Sigmoid colon (tissue), 7 donors: Measurements from ENCODE around the gene EPHB4. TPM values are rescaled to one million over a fixed set of nuclear protein-coding genes. Genes with fewer than 3 reads are reported as not detected.

ENCODE experiments used
- DNase-seq: peaks from one replicate; pipeline ENCODE4 v3.0.0-alpha.2; 2019
- H3K27ac ChIP-seq, 4 donors: fragments of 200-600 bp; sonication (generic); one replicate each; pipeline ENCODE4 v1.5.1; 2016 to 2019; ENCODE audit warnings: mild to moderate bottlenecking in 1 of 4
- H3K27me3 ChIP-seq, 3 donors: fragments of 200-600 bp; sonication (generic); one replicate each; pipeline ENCODE4 v1.5.1; 2019; ENCODE audit warnings: mild to moderate bottlenecking in 1 of 3
- H3K36me3 ChIP-seq, 4 donors: fragments of 200-600 bp; sonication (generic); one replicate each; pipeline ENCODE4 v1.5.1; 2016 to 2019
- H3K4me1 ChIP-seq, 4 donors: fragments of 200-600 bp; sonication (generic); one replicate each; pipeline ENCODE4 v1.5.1; 2017 to 2019
- H3K4me3 ChIP-seq, 4 donors: fragments of 200-600 bp; sonication (generic); one replicate each; pipeline ENCODE4 v1.5.1; 2017 to 2019; ENCODE audit warnings: mild to moderate bottlenecking in 2 of 4, moderate library complexity in 1 of 4
- H3K9me3 ChIP-seq, 4 donors: fragments of 200-600 bp in 3 of 4; sonication (generic) in 3 of 4; one replicate each; pipeline versions ENCODE4 v1.5.1 to v1.6.1; 2013 to 2019
- EP300 ChIP-seq, 4 donors: sonication (generic); formaldehyde crosslinking; IDR thresholded peaks; one replicate each; pipeline ENCODE4 v1.6.1; 2017; ENCODE audit warnings: antibody characterized with exemption in 4 of 4
- POLR2A ChIP-seq, 2 donors: fragments of 450-650 bp; IDR thresholded peaks; one replicate each; pipeline ENCODE4 v1.6.1; 2016; ENCODE audit warnings: antibody characterized with exemption in 2 of 2, mild to moderate bottlenecking in 2 of 2, moderate library complexity in 2 of 2
- POLR2AphosphoS5 ChIP-seq, 4 donors: sonication (generic); formaldehyde crosslinking; IDR thresholded peaks; one replicate each; pipeline ENCODE4 v1.6.1; 2017; ENCODE audit warnings: antibody characterized with exemption in 4 of 4
- WGBS, 2 donors: extraction: QIAGEN DNeasy Blood & Tissue Kit; methylation state at CpG; one replicate each; pipeline ENCODE4 v1.1.7; 2013; 5-methylcytosine and 5-hydroxymethylcytosine counted together
- intact Hi-C: fragments of 100-400 bp; cut with DNase I; formaldehyde crosslinking; loops from one replicate; pipeline ENCODE4 v1.15.1; 2023
- polyA plus RNA-seq, 3 donors: library from polyadenylated mRNA; stranded (reverse); fragments of 200-250 nt; gene quantifications; one replicate each; pipeline ENCODE4 v1.2.3, GENCODE V29; 2013
- total RNA-seq, 4 donors: library from RNA; depleted of rRNA; stranded (reverse); fragments of >200 nt; gene quantifications; one replicate each; pipeline ENCODE4 v1.1.0, GENCODE V29; 2016
- TF ChIP-seq, protein P1 (sequence below), 4 experiments: fragments of 450-650 bp in 3 of 4; fragments of 200-600 bp in 1 of 4; IDR thresholded peaks; one replicate each; pipeline ENCODE4 v1.5.1; 2016 to 2019; ENCODE audit warnings: antibody characterized with exemption in 4 of 4, mild to moderate bottlenecking in 3 of 4, moderate library complexity in 2 of 4
- donor health status: healthy with polysubstance abuse.
- donor health status: Bipolar disorder and iron deficiency.
- donor health status: healthy.

The EPHB4 gene
- total RNA-seq, result 10 to 100 TPM; 23.9 to 35.5 (median 29.3) TPM
- polyA plus RNA-seq, result 10 to 100 TPM in 2 of 3 donors, 1 to 10 TPM in 1; 5.1 to 29.1 (median 10.2) TPM

DNA sequence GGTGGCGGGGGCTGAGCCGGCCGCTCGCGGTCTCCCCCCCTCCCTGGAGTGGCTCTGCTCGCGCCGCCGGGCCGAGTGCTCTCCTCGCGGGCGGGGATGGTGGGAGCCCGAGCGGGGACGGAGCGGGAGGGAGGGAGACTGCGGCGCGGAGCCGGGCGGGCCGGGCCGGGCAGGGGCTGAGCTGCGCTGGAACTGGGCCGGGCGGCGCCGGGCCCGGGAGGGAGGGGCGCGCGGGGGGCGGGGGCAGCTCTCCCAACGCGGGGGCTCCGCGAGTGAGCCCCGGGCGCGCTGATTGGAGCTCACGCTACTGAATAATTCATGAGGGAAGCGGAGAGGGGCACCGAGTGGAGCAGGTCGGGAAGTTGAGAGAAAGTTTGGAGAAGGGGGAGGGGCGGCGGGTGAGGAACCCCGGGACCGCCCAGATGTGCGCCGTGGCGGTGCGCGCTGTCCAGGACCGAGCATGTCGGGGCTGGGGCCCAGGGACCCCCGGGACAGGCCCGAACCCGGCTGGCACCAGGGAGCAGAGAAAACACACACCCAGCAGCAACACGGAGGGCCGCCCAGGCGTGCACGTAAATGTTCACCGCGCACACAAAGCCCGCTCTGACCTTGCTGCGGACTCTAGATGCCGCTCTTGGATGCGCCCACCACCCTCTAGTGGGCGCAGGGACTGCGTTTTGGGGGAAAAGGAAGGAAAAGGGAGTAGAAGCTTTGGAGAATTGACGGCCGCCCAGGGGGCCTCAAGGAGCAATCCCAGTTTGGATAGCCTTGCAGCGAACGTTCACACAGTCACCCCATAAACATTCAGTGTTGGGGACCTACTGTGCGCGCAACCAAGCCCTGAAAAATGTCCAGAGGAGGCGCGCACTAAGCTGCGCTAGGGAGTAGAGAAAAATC, at the start of gene EPHB4:
Gene EPHB4 (minus strand): TSS at position 194 of the 897 bp plus-strand sequence. CDS start 493 bp downstream, outside the sequence.
- 1% methylated on average over 80 of the region's 80 CpGs for WGBS, 2 donors
- Histone ChIP-seq H3K27me3 (no peaks in the 10 kb centered on the region), H3K4me1 (peaks cover 0 to 34% (median 33%) of the 10 kb centered on the region in 4 donors), H3K9me3 (no peaks in the 10 kb centered on the region), H3K27ac (peak within 1 kb of the TSS; percentile 85 to 92 (median 88)), H3K4me3 (peak within 1 kb of the TSS; percentile 74 to 84 (median 80)), H3K36me3 (peaks cover 14 to 16% (median 15%) of the 10 kb centered on the region in 4 donors)
- intact Hi-C loops, result loop anchor here (2.0 kb wide), 1 partner anchor 25 kb away; no protein-coding TSS in a partner anchor
- TF ChIP-seq, protein P1, sequence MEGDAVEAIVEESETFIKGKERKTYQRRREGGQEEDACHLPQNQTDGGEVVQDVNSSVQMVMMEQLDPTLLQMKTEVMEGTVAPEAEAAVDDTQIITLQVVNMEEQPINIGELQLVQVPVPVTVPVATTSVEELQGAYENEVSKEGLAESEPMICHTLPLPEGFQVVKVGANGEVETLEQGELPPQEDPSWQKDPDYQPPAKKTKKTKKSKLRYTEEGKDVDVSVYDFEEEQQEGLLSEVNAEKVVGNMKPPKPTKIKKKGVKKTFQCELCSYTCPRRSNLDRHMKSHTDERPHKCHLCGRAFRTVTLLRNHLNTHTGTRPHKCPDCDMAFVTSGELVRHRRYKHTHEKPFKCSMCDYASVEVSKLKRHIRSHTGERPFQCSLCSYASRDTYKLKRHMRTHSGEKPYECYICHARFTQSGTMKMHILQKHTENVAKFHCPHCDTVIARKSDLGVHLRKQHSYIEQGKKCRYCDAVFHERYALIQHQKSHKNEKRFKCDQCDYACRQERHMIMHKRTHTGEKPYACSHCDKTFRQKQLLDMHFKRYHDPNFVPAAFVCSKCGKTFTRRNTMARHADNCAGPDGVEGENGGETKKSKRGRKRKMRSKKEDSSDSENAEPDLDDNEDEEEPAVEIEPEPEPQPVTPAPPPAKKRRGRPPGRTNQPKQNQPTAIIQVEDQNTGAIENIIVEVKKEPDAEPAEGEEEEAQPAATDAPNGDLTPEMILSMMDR (IDR thresholded peaks at IDR 0.05), result no peak
- TF ChIP-seq EP300 (IDR thresholded peaks at IDR 0.05) (no peak), POLR2A (IDR thresholded peaks at IDR 0.05) (peak in 1 of 2 donors; percentile 20), POLR2AphosphoS5 (IDR thresholded peaks at IDR 0.05) (peak in 3 of 4 donors; percentile 12 to 40 (median 28))
- DNase-seq, result peak; percentile 94

DNA sequence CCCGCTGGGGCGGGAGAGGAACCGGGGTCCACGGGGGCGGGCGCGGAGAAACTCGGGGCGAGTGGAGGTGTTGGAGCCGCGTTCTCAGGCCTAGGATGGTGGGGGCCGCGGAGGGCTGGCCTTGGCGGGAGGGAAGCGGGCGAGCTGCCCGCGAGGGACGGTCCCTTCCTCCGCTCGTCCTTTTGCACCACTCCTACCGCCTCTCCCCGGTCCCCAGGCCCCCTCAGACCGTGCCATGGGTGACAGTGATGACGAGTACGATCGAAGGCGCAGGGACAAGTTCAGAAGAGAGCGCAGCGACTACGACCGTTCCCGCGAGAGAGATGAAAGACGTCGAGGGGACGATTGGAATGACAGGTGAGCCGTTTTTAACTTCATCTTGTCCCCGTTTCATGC, 48.0 kb upstream of the EPHB4 start:
- H3K36me3 ChIP-seq, result peaks cover 0 to 58% (median 25%) of the 10 kb centered on the region in 4 donors
- H3K4me1 ChIP-seq, result peaks cover 0 to 38% (median 32%) of the 10 kb centered on the region in 4 donors
- DNase-seq, result peak; percentile 82
- H3K4me3 ChIP-seq, result peak overlapping the region; percentile 91 to 99 (median 95)
- no peaks in the 10 kb centered on the region for H3K9me3 ChIP-seq
- intact Hi-C loops, result loop anchor here (10.0 kb wide), 1 partner anchor 261 kb away; the partner anchor contains the start of gene MOSPD3
- WGBS, 2 donors, result 0% methylated on average over 39 of the region's 39 CpGs
- H3K27ac ChIP-seq, result peak overlapping the region; percentile 93 to 97 (median 96)
- TF ChIP-seq POLR2A (IDR thresholded peaks at IDR 0.05), result no peak
- TF ChIP-seq, protein P1 (IDR thresholded peaks at IDR 0.05), result no peak
- TF ChIP-seq POLR2AphosphoS5 (IDR thresholded peaks at IDR 0.05), result no peak
- TF ChIP-seq EP300 (IDR thresholded peaks at IDR 0.05), result no peak
- H3K27me3 ChIP-seq, result no peaks in the 10 kb centered on the region

- TF ChIP-seq EP300 (IDR thresholded peaks at IDR 0.05) (peak in 1 of 4 donors; percentile 78), POLR2A (IDR thresholded peaks at IDR 0.05) (peak; percentile 97 to 98), POLR2AphosphoS5 (IDR thresholded peaks at IDR 0.05) (peak; percentile 99 to 100 (median 100))
- TF ChIP-seq, protein P1 (IDR thresholded peaks at IDR 0.05), result peak; percentile 58 to 86 (median 69)
- H3K4me1 ChIP-seq, result peaks cover 0 to 41% (median 32%) of the 10 kb centered on the region in 4 donors
- DNase-seq, result peak; percentile 99
- 3 to 4% methylated on average over 79 of the region's 79 CpGs for WGBS, 2 donors
- peak within 1 kb of the TSS; percentile 93 to 97 (median 96) for H3K27ac ChIP-seq
- peaks cover 0 to 62% (median 29%) of the 10 kb centered on the region in 4 donors for H3K36me3 ChIP-seq
- no peaks in the 10 kb centered on the region for H3K27me3 ChIP-seq
- H3K9me3 ChIP-seq, result no peaks in the 10 kb centered on the region
- intact Hi-C loops, result loop anchor here (10.0 kb wide), 1 partner anchor 260 kb away; the partner anchor contains the start of gene MOSPD3
- peak within 1 kb of the TSS; percentile 91 to 99 (median 95) for H3K4me3 ChIP-seq
Measured at GRCh38 chr7:100874577-100875355, 47.4 kb upstream of the EPHB4 start, which contains the start of gene SRRT. TSS of gene SRRT (plus strand) at chr7:100875103. CDS start at chr7:100875591, 488 bp downstream.

GRCh38 chr7:100874300-100874576, 46.9 kb upstream of the EPHB4 start:
- Histone ChIP-seq H3K9me3 (no peaks in the 10 kb centered on the region), H3K4me3 (peak overlapping the region; percentile 91 to 99 (median 95)), H3K4me1 (peaks cover 0 to 44% (median 32%) of the 10 kb centered on the region in 4 donors), H3K27me3 (no peaks in the 10 kb centered on the region), H3K36me3 (peaks cover 0 to 62% (median 29%) of the 10 kb centered on the region in 4 donors), H3K27ac (peak overlapping the region; percentile 93 to 97 (median 96))
- WGBS, 2 donors, result 64 to 69% methylated on average over 8 of the region's 8 CpGs
- intact Hi-C loops, result loop anchor here (10.0 kb wide), 1 partner anchor 259 kb away; the partner anchor contains the start of gene MOSPD3
- TF ChIP-seq, protein P1 (IDR thresholded peaks at IDR 0.05), result no peak
- TF ChIP-seq EP300 (IDR thresholded peaks at IDR 0.05) (no peak), POLR2AphosphoS5 (IDR thresholded peaks at IDR 0.05) (no peak), POLR2A (IDR thresholded peaks at IDR 0.05) (no peak)
- no peak for DNase-seq
